GM23248 (cell line): ENCODE measurements around the gene UBXN11. TPM values are rescaled to one million over a fixed set of nuclear protein-coding genes. Genes with fewer than 3 reads are reported as not detected.

Source experiments
- DNase-seq: peaks from one replicate; pipeline ENCODE4 v3.0.0-alpha.2; 2015
- H2AFZ ChIP-seq: fragments of 200-600 bp; sonication (generic); 2 replicates; pipeline ENCODE4 v1.6.1; 2016; ENCODE audit warnings: antibody characterized with exemption
- H3F3A ChIP-seq: fragments of 200-600 bp; sonication (generic); 2 replicates; pipeline ENCODE4 v1.6.1; 2016; ENCODE audit warnings: mild to moderate bottlenecking, antibody characterized with exemption, mixed run types; ENCODE audit not compliant: insufficient read depth
- H3K27ac ChIP-seq: fragments of 200-600 bp; sonication (generic); 2 replicates; pipeline ENCODE4 v1.5.1; 2016; ENCODE audit warnings: mild to moderate bottlenecking
- H3K27me3 ChIP-seq: fragments of 200-600 bp; sonication (generic); replicated peaks from 2 replicates; pipeline ENCODE4 v1.6.1; 2016; ENCODE audit warnings: mild to moderate bottlenecking; ENCODE audit not compliant: insufficient read depth
- H3K36me3 ChIP-seq: fragments of 200-600 bp; sonication (generic); 2 replicates; pipeline ENCODE4 v1.6.1; 2016; ENCODE audit warnings: low read depth, mild to moderate bottlenecking
- H3K4me1 ChIP-seq: fragments of 200-600 bp; sonication (generic); 2 replicates; pipeline ENCODE4 v1.6.1; 2016; ENCODE audit warnings: mild to moderate bottlenecking; ENCODE audit not compliant: insufficient read depth
- H3K4me2 ChIP-seq: fragments of 200-600 bp; sonication (generic); one replicate; pipeline ENCODE4 v1.6.1; 2016; ENCODE audit warnings: mild to moderate bottlenecking; ENCODE audit not compliant: unreplicated experiment
- H3K4me3 ChIP-seq: fragments of 200-600 bp; sonication (generic); 2 replicates; pipeline ENCODE4 v1.5.1; 2016; ENCODE audit warnings: mild to moderate bottlenecking
- H3K79me2 ChIP-seq: fragments of 200-600 bp; sonication (generic); 2 replicates; pipeline ENCODE4 v1.6.1; 2016; ENCODE audit warnings: mild to moderate bottlenecking; ENCODE audit not compliant: insufficient read depth
- H3K9ac ChIP-seq: fragments of 200-600 bp; sonication (generic); 2 replicates; pipeline ENCODE4 v1.6.1; 2016; ENCODE audit warnings: mild to moderate bottlenecking
- H3K9me2 ChIP-seq: fragments of 200-600 bp; sonication (generic); 2 replicates; pipeline ENCODE4 v1.6.1; 2016; ENCODE audit warnings: mixed run types, mild to moderate bottlenecking, moderate library complexity; ENCODE audit not compliant: insufficient read depth
- H3K9me3 ChIP-seq: fragments of 200-600 bp; sonication (generic); one replicate; pipeline ENCODE4 v1.6.1; 2017; ENCODE audit warnings: low read depth
- H4K20me1 ChIP-seq: fragments of 200-600 bp; sonication (generic); 2 replicates; pipeline ENCODE4 v1.6.0; 2016; ENCODE audit not compliant: insufficient read depth
- EZH2 ChIP-seq: fragments of 200-600 bp; sonication (generic); IDR thresholded peaks from 2 replicates; pipeline ENCODE4 v1.6.1; 2018; ENCODE audit warnings: antibody characterized with exemption, mild to moderate bottlenecking; ENCODE audit not compliant: insufficient read depth, poor library complexity, severe bottlenecking
- EZH2phosphoT487 ChIP-seq: fragments of 200-600 bp; sonication (generic); IDR thresholded peaks from 2 replicates; pipeline ENCODE4 v1.6.1; 2018; ENCODE audit warnings: antibody characterized with exemption, moderate library complexity, mild to moderate bottlenecking, low read depth; ENCODE audit not compliant: insufficient read depth
- WGBS, 2 experiments: methylation state at CpG; one replicate each; pipeline ENCODE4 v1.1.6; 2015 to 2017; ENCODE audit warnings: low lambda C conversion rate in 2 of 2, low coverage in 1 of 2; ENCODE audit errors: missing lambda C conversion rate in 2 of 2; 5-methylcytosine and 5-hydroxymethylcytosine counted together
- in situ Hi-C: fragments of 300-500 bp; cut with MboI; formaldehyde crosslinking; loops from 2 replicates; pipeline ENCODE4 v1.15.0; 2020
- polyA plus RNA-seq: library from polyadenylated mRNA; unstranded; fragments of >200 nt; fragmentation: Nextera tagmentation; extraction: Ambion mirVana; gene quantifications from 2 replicates; pipeline ENCODE4 v1.2.1, GENCODE V29; 2016
- total RNA-seq: library from RNA; depleted of rRNA; stranded (reverse); fragments of >200 nt; shearing (Covaris generic); gene quantifications from 2 replicates; pipeline ENCODE4 v1.2.3, GENCODE V29; 2014

UBXN11 gene
- total and polyA plus RNA-seq, 2 experiments from 2014 or later = 5.8 to 12.7 TPM

DNA sequence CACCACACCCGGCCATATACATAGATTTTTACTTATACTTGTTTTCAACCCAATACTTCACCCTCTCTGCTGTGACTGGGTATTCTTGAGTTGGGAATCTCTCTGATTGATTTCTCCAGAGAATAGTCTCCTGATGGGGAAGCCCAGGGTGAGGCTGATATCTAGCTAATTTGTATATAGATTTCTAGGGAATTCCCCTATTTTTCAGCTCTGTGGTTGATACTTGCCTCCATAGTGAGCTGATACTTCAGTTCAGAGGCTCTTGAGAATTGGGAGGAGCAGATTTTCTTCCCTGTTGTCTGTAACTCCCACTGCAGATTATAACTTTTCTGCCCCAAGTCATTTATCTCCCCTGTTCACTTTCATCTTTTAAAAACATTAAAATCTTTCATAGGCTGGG, 41.0 kb downstream of the UBXN11 start:
- Histone ChIP-seq H3K4me2 (no peak overlapping the region), H3K27ac (no peak overlapping the region), H4K20me1 (no peaks in the 10 kb centered on the region), H3K9me2 (no peaks in the 10 kb centered on the region), H3K9ac (no peak overlapping the region), H3K4me3 (no peak overlapping the region), H2AFZ (no peak overlapping the region), H3K27me3 (no peaks in the 10 kb centered on the region), H3K79me2 (no peaks in the 10 kb centered on the region), H3K4me1 (no peaks in the 10 kb centered on the region), H3K36me3 (peaks cover 18% of the 10 kb centered on the region; the same call in 1 of the 2 replicates), H3K9me3 (no peaks in the 10 kb centered on the region), H3F3A (no peaks in the 10 kb centered on the region)
- no peak for TF ChIP-seq EZH2
- no peak for TF ChIP-seq EZH2phosphoT487
- WGBS, 2 experiments = 93 to 94% methylated on average over 1 of the region's 1 CpG
- in situ Hi-C loops = no loop called here
- DNase-seq = no peak

- in situ Hi-C loops = no loop called here
- peaks cover 4% of the 10 kb centered on the region; the same call in 1 of the 2 replicates for H3K36me3 ChIP-seq
- no peaks in the 10 kb centered on the region for H3K4me1 ChIP-seq
- no peaks in the 10 kb centered on the region for H3K27me3 ChIP-seq
- H3K4me3 ChIP-seq = no peak overlapping the region
- H4K20me1 ChIP-seq = no peaks in the 10 kb centered on the region
- H3K9me2 ChIP-seq = no peaks in the 10 kb centered on the region
- no peaks in the 10 kb centered on the region for H3K79me2 ChIP-seq
- H3K9me3 ChIP-seq = no peaks in the 10 kb centered on the region
- TF ChIP-seq EZH2phosphoT487 = no peak
- no peak overlapping the region for H3K9ac ChIP-seq
- 93% methylated on average over 5 of the region's 5 CpGs for WGBS, 2 experiments
- DNase-seq = no peak
- H2AFZ ChIP-seq = no peak overlapping the region
- no peak overlapping the region for H3K27ac ChIP-seq
- no peak overlapping the region for H3K4me2 ChIP-seq
- no peaks in the 10 kb centered on the region for H3F3A ChIP-seq
These were observed 43.2 kb downstream of the UBXN11 start for GRCh38 chr1:26263212-26263611.

GRCh38 chr1:26259578-26259977, 46.9 kb downstream of the UBXN11 start:
- Histone ChIP-seq H3K9ac (no peak overlapping the region), H3K4me3 (no peak overlapping the region), H3K27ac (no peak overlapping the region), H3K36me3 (peaks cover 4% of the 10 kb centered on the region; the same call in 1 of the 2 replicates), H3K79me2 (no peaks in the 10 kb centered on the region), H3F3A (no peaks in the 10 kb centered on the region), H3K4me2 (no peak overlapping the region), H3K27me3 (no peaks in the 10 kb centered on the region), H3K4me1 (no peaks in the 10 kb centered on the region), H4K20me1 (no peaks in the 10 kb centered on the region), H3K9me2 (no peaks in the 10 kb centered on the region), H3K9me3 (no peaks in the 10 kb centered on the region), H2AFZ (no peak overlapping the region)
- no peak for DNase-seq
- TF ChIP-seq EZH2phosphoT487 = no peak
- TF ChIP-seq EZH2 = no peak
- 97 to 99% methylated on average over 5 of the region's 5 CpGs for WGBS, 2 experiments
- in situ Hi-C loops = no loop called here

DNA sequence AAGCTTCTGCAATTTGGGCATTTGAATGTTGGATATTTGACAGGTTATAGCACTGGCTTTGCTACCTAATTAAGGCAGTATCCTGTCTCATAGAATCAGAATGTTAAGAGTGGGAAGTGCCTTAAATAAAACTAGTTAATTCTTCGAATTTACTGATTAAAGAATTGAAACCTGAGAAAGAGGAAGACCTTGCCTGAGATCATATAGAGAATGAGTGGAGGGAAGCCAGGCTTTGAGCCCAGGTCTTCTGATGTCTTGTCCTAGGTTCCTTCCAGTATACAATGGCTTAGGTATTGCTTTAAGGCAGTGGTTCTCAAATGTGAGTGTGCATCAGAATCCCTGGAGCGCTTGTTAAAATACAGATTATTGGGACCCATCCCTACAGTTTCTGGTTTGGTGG, 47.4 kb downstream of the UBXN11 start:
- 92 to 96% methylated on average over 2 of the region's 2 CpGs for WGBS, 2 experiments
- TF ChIP-seq EZH2 = no peak
- TF ChIP-seq EZH2phosphoT487 = no peak
- no peaks in the 10 kb centered on the region for H3K27me3 ChIP-seq
- no peaks in the 10 kb centered on the region for H3F3A ChIP-seq
- DNase-seq = no peak
- H4K20me1 ChIP-seq = no peaks in the 10 kb centered on the region
- H3K4me2 ChIP-seq = no peak overlapping the region
- no peaks in the 10 kb centered on the region for H3K9me3 ChIP-seq
- no peak overlapping the region for H3K9ac ChIP-seq
- no peak overlapping the region for H3K27ac ChIP-seq
- no peak overlapping the region for H3K4me3 ChIP-seq
- no peaks in the 10 kb centered on the region for H3K4me1 ChIP-seq
- H3K79me2 ChIP-seq = no peaks in the 10 kb centered on the region
- H3K36me3 ChIP-seq = peaks cover 4% of the 10 kb centered on the region; the same call in 1 of the 2 replicates
- no peak overlapping the region for H2AFZ ChIP-seq
- in situ Hi-C loops = no loop called here
- H3K9me2 ChIP-seq = no peaks in the 10 kb centered on the region

- Histone ChIP-seq H2AFZ (no peak overlapping the region), H3K27ac (no peak overlapping the region), H3K36me3 (peaks cover 4% of the 10 kb centered on the region; the same call in 1 of the 2 replicates), H3K4me3 (no peak overlapping the region), H3K79me2 (no peaks in the 10 kb centered on the region), H3F3A (no peaks in the 10 kb centered on the region), H3K4me2 (no peak overlapping the region), H3K4me1 (no peaks in the 10 kb centered on the region), H3K9me2 (no peaks in the 10 kb centered on the region), H3K27me3 (no peaks in the 10 kb centered on the region), H4K20me1 (no peaks in the 10 kb centered on the region), H3K9ac (no peak overlapping the region), H3K9me3 (no peaks in the 10 kb centered on the region)
- DNase-seq = no peak
- TF ChIP-seq EZH2phosphoT487 (no peak), EZH2 (no peak)
- 97 to 100% methylated on average over 2 of the region's 2 CpGs for WGBS, 2 experiments
- in situ Hi-C loops = no loop called here
These were observed 49.2 kb downstream of the UBXN11 start for GRCh38 chr1:26257222-26257621.
